Ecto neural progenitor cell (in vitro differentiated cells): ENCODE measurements around the gene CYP26B1.

Source experiments
- DNase-seq: peaks from one replicate; pipeline ENCODE4 v3.0.0-alpha.2; 2018; ENCODE audit warnings: low spot score

The CYP26B1 gene, protein sequence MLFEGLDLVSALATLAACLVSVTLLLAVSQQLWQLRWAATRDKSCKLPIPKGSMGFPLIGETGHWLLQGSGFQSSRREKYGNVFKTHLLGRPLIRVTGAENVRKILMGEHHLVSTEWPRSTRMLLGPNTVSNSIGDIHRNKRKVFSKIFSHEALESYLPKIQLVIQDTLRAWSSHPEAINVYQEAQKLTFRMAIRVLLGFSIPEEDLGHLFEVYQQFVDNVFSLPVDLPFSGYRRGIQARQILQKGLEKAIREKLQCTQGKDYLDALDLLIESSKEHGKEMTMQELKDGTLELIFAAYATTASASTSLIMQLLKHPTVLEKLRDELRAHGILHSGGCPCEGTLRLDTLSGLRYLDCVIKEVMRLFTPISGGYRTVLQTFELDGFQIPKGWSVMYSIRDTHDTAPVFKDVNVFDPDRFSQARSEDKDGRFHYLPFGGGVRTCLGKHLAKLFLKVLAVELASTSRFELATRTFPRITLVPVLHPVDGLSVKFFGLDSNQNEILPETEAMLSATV

DNA sequence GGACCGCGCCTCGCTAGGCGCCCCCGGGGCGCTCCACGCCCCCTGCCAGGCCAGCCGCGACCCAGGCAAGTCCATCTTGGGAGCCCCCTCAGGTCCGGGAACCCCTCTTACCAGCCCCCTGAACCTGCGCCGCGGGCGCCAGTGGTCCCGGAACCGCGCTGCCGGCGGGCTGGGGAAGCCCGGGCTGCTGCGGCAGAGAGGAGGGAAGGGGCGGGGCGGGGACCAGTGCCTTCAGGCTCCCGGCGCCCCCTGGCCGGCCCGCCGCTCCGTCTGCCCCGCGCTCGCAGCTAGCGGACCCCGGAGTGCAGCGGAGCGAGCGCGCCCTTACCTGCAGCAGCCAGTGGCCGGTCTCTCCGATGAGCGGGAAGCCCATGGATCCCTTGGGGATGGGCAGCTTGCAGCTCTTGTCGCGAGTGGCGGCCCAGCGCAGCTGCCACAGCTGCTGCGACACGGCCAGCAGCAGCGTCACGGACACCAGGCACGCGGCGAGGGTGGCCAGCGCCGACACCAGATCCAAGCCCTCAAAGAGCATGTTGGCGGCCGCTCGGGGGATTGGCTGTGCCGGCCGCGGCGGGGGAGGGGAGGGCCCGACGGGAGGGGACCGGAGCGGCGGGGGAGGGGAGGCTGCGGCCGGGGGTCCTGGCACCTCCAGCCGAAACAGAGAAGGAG lies at the start of gene CYP26B1:
Gene CYP26B1, minus strand, starts transcription at position 560 of the 669 bp plus-strand sequence. Its CDS starts 28 bp downstream, at position 532.
- DNase-seq, result peak; percentile 73

DNA sequence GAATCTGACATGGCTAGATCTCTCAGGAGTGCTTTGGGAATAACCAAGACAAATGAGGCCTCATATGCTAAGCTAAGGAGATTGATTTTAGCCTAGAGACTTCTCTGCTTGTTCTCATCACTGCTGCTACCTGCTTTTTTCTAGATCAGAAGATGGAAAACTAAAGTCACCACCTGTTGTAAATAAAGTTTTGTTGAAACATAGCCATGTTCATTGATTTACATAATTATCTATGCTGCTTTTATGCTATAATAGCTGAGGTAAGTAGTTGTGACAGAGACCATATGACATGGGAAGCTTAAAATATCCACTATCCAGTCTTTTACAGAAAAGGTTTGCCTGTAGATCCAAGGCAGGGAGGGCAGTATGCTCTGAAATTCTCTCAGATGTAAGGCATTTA lies 46.1 kb upstream of the CYP26B1 start:
- no peak for DNase-seq

DNA sequence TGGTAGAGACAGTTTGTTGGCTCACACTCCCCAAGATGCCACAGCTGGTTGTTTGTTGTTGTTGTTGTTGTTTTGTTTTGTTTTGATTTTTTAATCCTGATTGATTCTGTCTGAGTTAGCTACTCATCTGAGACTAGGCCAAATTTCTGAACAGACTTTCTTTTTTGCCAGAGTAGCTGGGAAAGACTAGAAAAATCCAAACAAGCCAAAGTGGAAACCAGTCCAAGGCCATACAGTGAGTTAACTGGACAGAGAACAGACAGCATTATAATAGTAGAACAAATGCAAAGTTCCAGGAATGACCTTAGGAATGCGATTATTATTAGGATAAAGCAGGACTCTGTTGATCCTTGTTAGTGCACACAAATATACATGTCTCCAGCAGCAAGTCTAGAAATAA lies 43.8 kb upstream of the CYP26B1 start:
- no peak for DNase-seq

DNA sequence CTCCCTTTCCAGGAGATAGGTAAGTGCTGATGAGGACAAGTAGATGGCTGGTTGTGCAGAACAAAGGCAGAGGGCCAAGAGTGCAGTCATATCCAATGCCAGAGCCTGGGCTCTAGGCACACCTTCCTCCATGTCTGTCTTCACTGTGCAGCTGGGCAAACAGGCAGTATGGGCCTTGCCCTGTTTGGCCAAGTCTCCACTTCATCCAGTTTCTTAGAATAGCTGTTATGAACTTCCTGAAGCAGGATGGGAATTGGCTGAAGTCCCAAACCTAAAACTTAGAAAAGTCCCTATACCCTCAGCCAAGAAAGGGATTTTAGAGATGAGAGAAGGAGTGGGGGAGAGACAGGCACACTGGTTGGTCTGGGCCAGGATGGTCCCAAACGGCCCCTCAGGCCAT lies 37.5 kb upstream of the CYP26B1 start:
- no peak for DNase-seq

- DNase-seq, result no peak
Measured at GRCh38 chr2:72183466-72183865, 35.8 kb upstream of the CYP26B1 start.

- no peak for DNase-seq
Measured at GRCh38 chr2:72183016-72183415, 35.4 kb upstream of the CYP26B1 start.

DNA sequence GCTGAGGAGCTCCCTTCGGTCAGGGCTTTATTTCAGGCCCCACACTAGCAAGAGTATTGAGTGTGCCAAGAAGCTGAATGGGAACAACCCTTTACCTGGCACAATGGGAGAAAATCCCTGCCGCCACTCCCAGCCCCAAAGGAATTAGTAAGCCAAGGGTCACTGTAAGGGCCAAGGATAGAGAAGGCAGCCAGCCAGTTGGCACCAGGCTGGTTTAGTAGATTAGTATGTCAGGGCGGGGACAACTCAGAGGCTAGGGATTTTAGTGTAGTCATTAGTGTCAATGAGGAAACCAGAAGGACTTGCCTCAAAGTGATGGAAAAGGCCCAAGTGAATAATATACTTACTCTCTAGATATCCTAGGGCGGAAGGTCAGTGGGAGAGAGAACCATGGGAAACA lies 34.9 kb upstream of the CYP26B1 start:
- DNase-seq, result no peak

DNA sequence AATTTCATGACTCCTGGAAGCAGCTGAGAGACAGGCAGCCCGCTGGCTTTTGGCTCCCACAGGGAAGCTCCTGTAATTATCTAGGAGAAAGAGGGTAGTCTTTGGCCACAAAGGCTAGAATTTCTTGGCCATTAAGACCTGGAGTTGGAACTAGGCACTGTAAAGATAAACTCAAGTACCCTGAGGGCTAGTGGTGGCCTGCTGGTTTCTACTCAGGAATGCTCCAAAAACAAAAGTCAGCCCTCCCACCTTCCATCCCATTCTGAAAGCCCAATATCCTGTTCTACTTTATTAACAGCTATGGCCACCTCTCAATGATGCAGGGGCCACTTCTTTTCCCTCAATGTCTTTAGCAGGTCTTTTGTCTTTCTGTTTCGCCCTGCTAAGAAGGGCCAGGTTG lies 34.0 kb upstream of the CYP26B1 start:
- no peak for DNase-seq

- no peak for DNase-seq
Measured at GRCh38 chr2:72180351-72180750, 32.7 kb upstream of the CYP26B1 start.

DNA sequence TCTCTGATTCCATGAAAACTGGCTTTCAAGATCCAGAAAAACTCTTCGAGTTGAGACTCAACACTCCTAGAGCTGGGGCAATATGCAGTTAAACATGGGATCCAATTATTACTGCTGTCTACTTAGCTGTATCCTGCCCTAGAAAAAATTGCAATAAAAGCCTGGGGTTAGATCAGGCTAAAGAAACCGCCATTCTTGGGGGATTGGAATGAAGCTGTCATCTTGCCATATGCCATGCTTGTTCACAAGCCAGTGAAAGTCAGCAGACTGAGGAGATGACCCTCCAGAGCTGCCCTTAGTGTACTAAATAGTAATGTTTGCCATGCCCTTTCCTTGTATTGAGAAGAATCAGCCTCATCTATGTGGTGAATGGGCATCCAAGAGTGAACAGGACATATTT lies 30.9 kb upstream of the CYP26B1 start:
- DNase-seq, result no peak

- DNase-seq, result no peak
Measured at GRCh38 chr2:72176281-72176680, 28.6 kb upstream of the CYP26B1 start.

DNA sequence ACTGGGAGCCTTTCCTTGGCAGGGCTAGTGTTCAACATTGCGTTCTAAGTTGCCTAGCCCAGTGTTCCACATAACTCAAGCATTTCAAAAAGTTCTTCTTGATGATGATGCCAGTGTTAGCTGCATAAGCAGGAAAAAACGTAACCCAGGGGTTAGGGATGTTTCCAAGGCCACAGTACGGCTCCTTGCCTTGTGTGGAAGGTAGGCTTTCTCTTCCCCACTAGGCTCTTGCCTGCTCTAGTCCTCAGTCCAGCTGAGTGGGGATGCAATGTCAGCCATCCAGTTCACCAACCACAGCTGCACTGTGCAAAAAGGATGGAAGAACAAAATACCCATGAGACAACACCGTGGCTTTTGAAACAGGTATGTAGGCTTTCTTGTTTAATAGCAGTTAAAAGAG lies 28.0 kb upstream of the CYP26B1 start:
- no peak for DNase-seq

DNA sequence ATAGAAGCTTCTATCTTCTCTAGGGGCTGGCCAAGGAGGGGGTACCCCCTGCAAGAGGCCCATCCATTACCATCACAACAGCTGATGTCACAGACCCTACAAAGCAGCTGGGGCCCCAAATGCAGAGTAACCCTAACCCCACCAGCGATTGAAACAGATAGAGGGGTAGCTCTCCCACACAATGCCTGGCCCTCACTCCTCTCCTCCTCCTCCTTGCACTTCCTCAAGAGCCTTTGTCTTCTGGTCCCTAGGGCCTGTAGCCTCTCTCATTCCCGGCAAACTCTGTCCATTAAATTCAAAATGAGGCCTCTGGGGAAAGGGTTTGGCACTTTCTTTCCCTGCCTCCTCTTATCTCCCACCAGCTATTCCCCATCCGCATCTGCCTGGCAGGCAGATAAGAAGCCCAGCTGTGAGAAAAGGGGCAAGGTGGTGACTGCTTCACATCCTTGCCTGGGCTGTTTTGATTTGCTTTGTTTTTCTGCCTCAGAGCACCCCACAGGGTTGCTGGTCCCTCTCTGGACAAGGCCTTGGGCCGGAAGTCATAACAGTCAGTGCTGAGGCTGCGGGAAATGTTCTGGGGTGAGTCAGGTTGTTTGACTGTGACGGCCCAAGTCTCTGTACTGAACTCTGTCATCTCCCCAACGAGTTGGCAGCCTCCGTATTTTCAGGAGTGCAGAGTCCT lies 26.1 kb upstream of the CYP26B1 start:
- no peak for DNase-seq

DNA sequence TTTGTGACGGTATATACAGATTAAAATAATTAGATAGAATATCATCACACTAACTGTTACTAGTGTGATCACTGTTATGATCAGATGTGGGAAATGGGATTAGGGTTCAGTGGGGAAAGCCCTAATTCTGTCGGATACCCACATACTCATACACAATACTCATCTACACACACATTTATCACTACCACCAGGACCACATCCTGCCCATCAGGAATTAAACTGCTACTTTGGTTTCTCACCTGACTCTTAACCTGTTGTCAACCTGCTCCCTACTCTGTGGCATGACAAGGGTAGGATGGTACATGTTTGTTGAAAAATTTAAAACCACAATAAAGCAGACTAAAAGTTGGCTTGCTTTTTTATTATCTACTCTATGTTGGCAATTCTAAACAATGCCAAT lies 24.8 kb upstream of the CYP26B1 start:
- no peak for DNase-seq

DNA sequence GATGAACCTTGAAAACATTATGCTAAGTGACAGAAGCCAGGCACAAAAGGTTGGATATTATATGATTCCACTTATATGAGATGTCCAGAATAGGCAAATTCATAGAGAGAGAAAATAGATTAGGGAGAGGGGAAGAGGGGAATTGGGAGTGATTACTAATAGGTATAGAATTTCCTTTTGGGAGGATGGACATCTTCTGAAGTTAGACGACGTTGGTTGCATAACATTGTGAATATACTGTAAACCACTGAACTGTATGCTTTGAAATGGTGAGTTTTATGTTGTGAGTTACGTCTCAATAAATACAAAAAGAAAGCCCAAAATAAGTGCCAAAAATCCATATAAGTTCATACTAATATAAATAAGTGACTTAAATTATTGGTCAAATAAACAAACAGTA lies 18.6 kb upstream of the CYP26B1 start:
- no peak for DNase-seq

DNA sequence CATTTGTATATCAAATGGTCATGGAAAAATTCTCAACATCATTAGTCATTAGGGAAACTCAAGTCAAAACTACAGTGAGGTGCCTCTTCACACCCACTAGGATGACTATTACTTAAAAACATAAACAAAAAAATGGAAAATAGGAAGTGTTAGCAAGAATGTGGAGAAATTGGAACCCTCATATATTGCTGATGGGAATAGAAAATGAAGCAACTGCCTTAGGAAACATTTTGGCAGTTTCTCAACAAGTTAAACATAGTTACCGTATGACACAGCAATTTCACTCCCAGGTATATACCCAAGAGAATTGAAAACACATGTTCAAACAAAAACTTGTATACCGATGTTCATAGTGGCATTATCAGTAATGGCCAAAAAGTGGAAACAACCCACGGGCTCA lies 18.1 kb upstream of the CYP26B1 start:
- no peak for DNase-seq

GRCh38 chr2:72162574-72162973 lies 14.9 kb upstream of the CYP26B1 start:
- no peak for DNase-seq

- DNase-seq, result no peak
Measured at GRCh38 chr2:72159211-72159993, 11.7 kb upstream of the CYP26B1 start.

- no peak for DNase-seq
Measured at GRCh38 chr2:72157871-72158771, 10.5 kb upstream of the CYP26B1 start.

GRCh38 chr2:72156872-72157271 lies 9.2 kb upstream of the CYP26B1 start:
- no peak for DNase-seq

DNA sequence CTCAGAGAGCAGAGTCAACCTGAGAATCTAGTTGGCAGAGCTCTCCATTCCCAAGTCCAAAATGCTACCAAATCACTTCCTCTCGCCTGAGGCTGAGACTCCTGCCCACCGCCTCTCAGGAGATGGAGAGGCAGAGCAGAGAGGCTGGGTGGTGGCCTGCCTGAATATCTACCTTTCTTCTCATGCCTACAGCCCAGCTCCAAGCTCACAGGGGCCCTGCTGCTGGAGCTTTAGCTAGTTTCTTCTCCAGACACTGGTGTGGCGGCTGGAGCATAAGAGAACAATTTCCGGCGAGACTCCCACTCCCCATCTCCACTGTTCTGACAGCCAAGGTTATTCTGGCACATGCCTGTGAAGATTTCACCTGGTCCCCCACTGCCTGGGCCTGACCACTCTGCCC lies 8.1 kb upstream of the CYP26B1 start:
- DNase-seq, result no peak
